ENCODE data around the gene DNMT3A. TPM values are rescaled to one million over a fixed set of nuclear protein-coding genes. Genes with fewer than 3 reads are reported as not detected.

DNMT3A gene
- total and polyA plus RNA-seq, 2 of the 8 experiments (the other 6 are each of a cell fraction or from before 2014, with no cell fraction given), result 33.6 to 178 TPM

GRCh38 chr2:25303633-25304236 lies 38.0 kb downstream of the DNMT3A start:
- H3K9ac ChIP-seq (replicated peaks in 1 of 4; ENCODE audit: extremely low read depth in 1 of 4, low read depth in 3 of 4, low read length in 3 of 4), result no peak overlapping the region
- no peak overlapping the region for H3K4me2 ChIP-seq (ENCODE audit: insufficient read depth in 1 of 2, low read depth in 2 of 2, low read length in 2 of 2)
- H3K4ac ChIP-seq (replicated peaks; ENCODE audit: insufficient read length, low read depth, low read length), result no peak overlapping the region
- no peak overlapping the region for H3K4me3 ChIP-seq (ENCODE audit: extremely low read depth in 1 of 4, insufficient read depth in 2 of 4, low read depth in 3 of 4, low read length in 4 of 4)
- H3K9me3 ChIP-seq (ENCODE audit: insufficient read depth in 2 of 2, low read depth in 1 of 2, low read length in 1 of 2), result no peaks in the 10 kb centered on the region
- no peaks in the 10 kb centered on the region for H3K27me3 ChIP-seq (replicated peaks in 1 of 4; ENCODE audit: control insufficient read depth in 3 of 4, extremely low read depth in 1 of 4, insufficient read depth in 3 of 4, low read length in 3 of 4)
- H2AK5ac ChIP-seq (ENCODE audit: low read depth, low read length), result no peak overlapping the region
- H3K4me1 ChIP-seq (replicated peaks in 1 of 4; ENCODE audit: control insufficient read depth in 3 of 4, insufficient read depth in 4 of 4, low read length in 3 of 4), result peaks cover 0 to 11% (median 6%) of the 10 kb centered on the region in 4 experiments; a peak in 5 of 7 replicates
- H3K18ac ChIP-seq (ENCODE audit: extremely low read depth, low read length), result peak overlapping the region; percentile 29; the same call in 1 of the 2 replicates
- no peak overlapping the region for H3K23ac ChIP-seq (ENCODE audit: insufficient read length)
- no peak overlapping the region for H3K14ac ChIP-seq (ENCODE audit: insufficient read length)
- H2BK5ac ChIP-seq (ENCODE audit: low read depth, low read length), result no peak overlapping the region
- H3K27ac ChIP-seq (ENCODE audit: low read depth, low read length), result no peak overlapping the region
- DNase-seq (ENCODE audit: low read depth in 1 of 2, low spot score in 2 of 2) (no peak), FAIRE-seq (no peak)
- no peaks in the 10 kb centered on the region for H4K20me1 ChIP-seq (replicated peaks in 1 of 2; ENCODE audit: control insufficient read depth in 1 of 2, insufficient read depth in 2 of 2, low read length in 2 of 2)
- no peak overlapping the region for H4K8ac ChIP-seq (ENCODE audit: extremely low read depth, insufficient read depth, low read length)
- POLR2A ChIA-PET (ENCODE audit: partially characterized antibody), result interaction anchor here (1.4 kb wide), 3 partner anchors 11 to 53 kb away, joined by 4 to 5 read pairs (median 4); no protein-coding TSS in a partner anchor
- no peak overlapping the region for H2BK15ac ChIP-seq (ENCODE audit: low read length)
- H3K23me2 ChIP-seq (ENCODE audit: low read depth, low read length), result no peaks in the 10 kb centered on the region
- H3K79me1 ChIP-seq (ENCODE audit: low read depth, low read length), result no peaks in the 10 kb centered on the region
- H2BK20ac ChIP-seq (ENCODE audit: low read length), result no peak overlapping the region
- no peak overlapping the region for H3K56ac ChIP-seq (replicated peaks; ENCODE audit: insufficient read length, low read depth, low read length)
- H2BK120ac ChIP-seq (replicated peaks; ENCODE audit: low read depth, low read length), result no peak overlapping the region
- no peak overlapping the region for H4K5ac ChIP-seq (ENCODE audit: insufficient read length, low read depth, low read length)
- H3K79me2 ChIP-seq (ENCODE audit: control insufficient read depth in 1 of 2, insufficient read depth in 2 of 2, low read length in 2 of 2), result no peaks in the 10 kb centered on the region
- CTCF ChIA-PET (ENCODE audit: partially characterized antibody), result interaction anchor here (0.8 to 15.1 kb wide), 12 partner anchors 9 to 398 kb away, joined by 3 to 178 read pairs (median 6); no protein-coding TSS in a partner anchor
- H2AFZ ChIP-seq (ENCODE audit: low read length), result no peak overlapping the region
- H3K36me3 ChIP-seq (ENCODE audit: control insufficient read depth in 2 of 4, insufficient read depth in 4 of 4, low read length in 3 of 4), result no peaks in the 10 kb centered on the region
- H4K91ac ChIP-seq (replicated peaks; ENCODE audit: insufficient read length, low read length), result no peak overlapping the region
- no peak overlapping the region for H2BK12ac ChIP-seq (ENCODE audit: low read depth, low read length)
- WGBS, 2 experiments (ENCODE audit: extremely low coverage in 1 of 2, insufficient coverage in 1 of 2, insufficient read length in 1 of 2, insufficient replicate concordance in 2 of 2, low coverage in 1 of 2, low lambda C conversion rate in 2 of 2, missing lambda C conversion rate in 1 of 2), result 85% methylated on average over 20 of the region's 21 CpGs; no CpG with 5 or more reads in 1 of the 2 experiments
- no peak for TF ChIP-seq E2F6 (IDR thresholded peaks at IDR 0.05)
- TF ChIP-seq SIRT6 (IDR thresholded peaks at IDR 0.05; ENCODE audit: low read length), result no peak
- TF ChIP-seq YY1 (IDR thresholded peaks at IDR 0.05; ENCODE audit: low read depth, low read length), result no peak
- no peak for TF ChIP-seq BACH1 (IDR thresholded peaks at IDR 0.05; ENCODE audit: low read length)
- TF ChIP-seq SRF (IDR thresholded peaks at IDR 0.05; ENCODE audit: low read depth, low read length), result no peak
- TF ChIP-seq HDAC2 (IDR thresholded peaks at IDR 0.05; ENCODE audit: borderline replicate concordance in 1 of 2, low read depth in 2 of 2, low read length in 2 of 2), result no peak
- TF ChIP-seq NRF1 (IDR thresholded peaks at IDR 0.05; ENCODE audit: low read depth, low read length), result no peak
- no peak for TF ChIP-seq TBP (IDR thresholded peaks at IDR 0.05; ENCODE audit: low read depth, low read length)
